Mucosa of rectum (tissue), 2 donors: ENCODE data around the gene HOXA9.

Experiments used
- H3K27ac ChIP-seq, 2 donors: one replicate each; pipeline ENCODE4 v1.7.0; 2013; ENCODE audit warnings: inconsistent platforms in 2 of 2, low read depth in 2 of 2, low read length in 2 of 2
- H3K27me3 ChIP-seq, 2 donors: one replicate each; pipeline ENCODE4 v1.7.0; 2013; ENCODE audit warnings: low read length in 2 of 2; ENCODE audit not compliant: control insufficient read depth in 2 of 2, insufficient read depth in 2 of 2
- H3K36me3 ChIP-seq, 2 donors: one replicate each; pipeline ENCODE4 v1.7.0; 2013; ENCODE audit warnings: low read length in 2 of 2; ENCODE audit not compliant: control insufficient read depth in 2 of 2, insufficient read depth in 2 of 2
- H3K4me1 ChIP-seq, 2 donors: one replicate each; pipeline ENCODE4 v1.7.0; 2013; ENCODE audit warnings: low read length in 2 of 2, mild to moderate bottlenecking in 1 of 2; ENCODE audit not compliant: control insufficient read depth in 2 of 2, insufficient read depth in 2 of 2
- H3K4me3 ChIP-seq, 2 donors: one replicate each; pipeline ENCODE4 v1.7.0; 2013; ENCODE audit warnings: low read length in 2 of 2
- H3K9ac ChIP-seq, 2 donors: one replicate each; pipeline ENCODE4 v1.7.0; 2013; ENCODE audit warnings: low read length in 2 of 2, low read depth in 1 of 2, mild to moderate bottlenecking in 1 of 2
- H3K9me3 ChIP-seq, 2 donors: one replicate each; pipeline ENCODE4 v1.7.0; 2013; ENCODE audit warnings: low read length in 2 of 2; ENCODE audit not compliant: control insufficient read depth in 2 of 2
- donor health status: healthy.
- donor health status: Normal muscosa, but diverticular disease.

The HOXA9 gene

GRCh38 chr7:27146491-27147198 lies 18.7 kb downstream of the HOXA9 start:
- peak overlapping the region; percentile 63 to 69 for H3K4me3 ChIP-seq
- peak overlapping the region; percentile 75 to 86 for H3K9ac ChIP-seq
- H3K9me3 ChIP-seq = no peaks in the 10 kb centered on the region
- peak overlapping the region; percentile 93 to 99 for H3K27ac ChIP-seq
- H3K27me3 ChIP-seq = peaks cover 0 to 6% of the 10 kb centered on the region in 2 donors
- peaks cover 5 to 9% of the 10 kb centered on the region in 2 donors for H3K36me3 ChIP-seq
- H3K4me1 ChIP-seq = peaks cover 42 to 64% of the 10 kb centered on the region in 2 donors

DNA sequence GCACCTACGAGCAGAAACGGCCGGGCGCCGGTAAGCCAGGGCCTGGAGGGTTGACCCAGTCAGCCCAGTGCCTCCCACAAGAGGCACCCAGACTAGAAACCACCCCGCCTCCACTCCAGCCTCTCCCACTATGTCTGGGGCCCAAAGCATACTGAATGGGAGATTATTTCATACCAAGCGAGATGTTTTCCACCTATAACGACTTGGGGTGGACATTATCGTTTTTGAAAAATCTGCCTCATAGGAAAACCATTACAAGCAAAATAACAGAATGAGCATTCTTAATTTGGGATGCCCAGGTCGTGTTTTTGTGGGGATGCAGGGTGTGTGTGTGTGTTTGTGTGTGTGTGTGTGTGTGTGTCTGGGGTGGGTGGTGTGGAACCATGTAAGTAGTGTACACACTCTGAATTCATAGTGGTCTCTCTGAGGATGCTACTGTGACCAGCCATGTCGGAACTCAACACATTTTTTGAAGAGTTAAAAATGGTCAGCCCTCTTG lies 19.4 kb downstream of the HOXA9 start:
- Histone ChIP-seq H3K4me1 (peaks cover 42 to 66% of the 10 kb centered on the region in 2 donors), H3K4me3 (peak overlapping the region; percentile 56 to 63), H3K27me3 (no peaks in the 10 kb centered on the region)

DNA sequence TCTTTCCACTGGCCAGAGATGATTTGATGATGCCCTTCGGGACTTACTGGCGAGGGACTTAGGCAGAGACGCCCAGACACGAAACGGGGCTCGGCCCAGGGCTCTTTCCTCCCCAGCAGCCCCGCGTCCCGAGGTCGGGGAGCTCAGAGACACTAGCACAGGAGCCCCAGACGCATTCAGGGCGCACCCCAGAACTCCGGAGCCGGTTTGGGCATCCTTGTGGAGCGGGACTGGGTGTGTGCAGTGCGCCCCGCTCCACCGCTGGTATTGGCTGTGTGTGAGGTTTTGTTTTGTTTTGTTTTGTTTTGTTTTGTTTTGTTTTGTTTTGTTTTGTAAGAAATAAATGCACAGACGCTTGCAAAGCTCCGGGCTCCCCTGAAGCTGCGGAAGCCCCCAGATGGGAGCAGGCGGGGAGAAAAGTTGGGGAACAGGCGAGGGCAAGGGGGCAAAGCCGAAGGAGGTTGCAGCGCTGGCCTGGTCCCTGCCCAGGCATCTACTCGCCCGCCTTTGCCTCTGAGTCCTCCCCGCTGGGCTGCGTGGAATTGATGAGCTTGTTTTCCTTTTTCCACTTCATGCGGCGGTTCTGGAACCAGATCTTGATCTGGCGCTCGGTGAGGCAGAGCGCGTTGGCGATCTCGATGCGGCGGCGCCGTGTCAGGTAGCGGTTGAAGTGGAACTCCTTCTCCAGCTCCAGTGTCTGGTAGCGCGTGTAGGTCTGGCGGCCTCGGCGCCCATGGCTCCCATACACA lies 20.0 kb downstream of the HOXA9 start:
- Histone ChIP-seq H3K9me3 (no peaks in the 10 kb centered on the region), H3K36me3 (peaks cover 5 to 9% of the 10 kb centered on the region in 2 donors), H3K4me3 (peak overlapping the region; percentile 56 to 63), H3K9ac (peak overlapping the region; percentile 47 to 86), H3K27ac (peak overlapping the region; percentile 93 to 99), H3K4me1 (peaks cover 37 to 71% of the 10 kb centered on the region in 2 donors), H3K27me3 (no peaks in the 10 kb centered on the region)

More for the DNA sequence above, 19.4 kb downstream of the HOXA9 start:
- no peaks in the 10 kb centered on the region for H3K9me3 ChIP-seq
- peaks cover 5 to 9% of the 10 kb centered on the region in 2 donors for H3K36me3 ChIP-seq
- peak overlapping the region; percentile 47 to 86 for H3K9ac ChIP-seq
- H3K27ac ChIP-seq = peak overlapping the region; percentile 93 to 99

DNA sequence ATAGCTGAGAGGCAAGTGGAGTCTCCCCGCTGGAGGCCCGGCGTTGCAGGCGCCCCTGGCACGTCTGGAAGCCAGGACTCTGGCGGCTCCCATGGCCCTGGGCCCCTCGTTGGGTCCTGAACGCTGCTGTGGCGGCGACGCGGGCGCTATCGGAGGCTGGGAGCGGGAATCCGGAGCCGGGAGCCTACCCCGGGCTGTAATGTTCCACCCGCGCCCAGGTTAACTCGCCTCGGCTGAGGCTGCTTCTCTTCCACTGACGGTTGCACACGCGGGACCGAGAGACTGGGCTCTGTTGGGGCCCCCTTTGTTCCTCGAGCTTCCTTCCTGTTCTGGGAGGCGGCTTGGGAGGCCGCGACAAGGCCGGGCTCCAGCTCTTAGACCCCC lies 20.6 kb downstream of the HOXA9 start:
- H3K9ac ChIP-seq = peak overlapping the region; percentile 17 to 86
- peak overlapping the region; percentile 44 to 56 for H3K4me3 ChIP-seq
- H3K4me1 ChIP-seq = peaks cover 36 to 71% of the 10 kb centered on the region in 2 donors
- peaks cover 5 to 9% of the 10 kb centered on the region in 2 donors for H3K36me3 ChIP-seq
- peak overlapping the region; percentile 93 to 99 for H3K27ac ChIP-seq
- H3K27me3 ChIP-seq = no peaks in the 10 kb centered on the region
- no peaks in the 10 kb centered on the region for H3K9me3 ChIP-seq

DNA sequence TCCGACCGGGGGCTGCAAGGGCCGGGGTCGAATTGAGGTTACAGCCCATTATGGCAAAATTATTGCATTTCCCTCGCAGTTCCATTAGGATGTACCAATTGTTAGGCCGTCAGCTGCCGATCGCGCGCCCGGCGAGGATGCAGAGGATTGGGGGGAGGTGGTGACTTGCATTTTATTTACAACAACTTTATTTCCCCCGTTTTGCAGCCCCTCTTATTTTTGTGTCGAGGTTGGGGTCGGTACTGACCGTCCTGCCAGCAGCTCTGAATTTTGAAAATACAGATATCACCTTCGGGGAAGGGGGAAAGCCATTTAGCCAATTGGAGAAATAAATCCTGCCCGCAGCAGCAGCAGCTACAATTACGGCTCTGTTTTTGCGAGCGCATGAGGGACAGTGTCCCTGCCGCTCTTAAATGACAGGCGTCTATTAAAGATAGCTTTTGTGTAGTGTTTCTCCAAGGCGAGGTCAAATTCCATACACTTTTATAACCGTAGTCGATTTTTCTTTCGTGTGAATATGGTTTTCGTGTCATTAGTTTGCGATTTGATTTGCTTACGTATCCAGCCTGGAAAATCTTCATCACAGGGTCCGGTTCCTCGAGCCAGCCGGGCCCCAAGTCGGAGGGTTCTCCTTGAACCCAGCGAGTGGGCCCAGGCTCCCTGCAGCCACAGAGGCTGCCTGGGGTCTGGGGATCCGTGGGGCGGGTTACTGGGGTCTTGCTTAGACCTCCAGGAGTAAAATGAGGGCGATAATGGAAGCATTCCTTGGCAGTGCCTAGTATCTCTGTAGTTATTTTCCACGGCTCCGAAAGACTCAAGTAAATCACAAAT lies 21.2 kb downstream of the HOXA9 start:
- Histone ChIP-seq H3K4me1 (peaks cover 36 to 68% of the 10 kb centered on the region in 2 donors), H3K9me3 (no peaks in the 10 kb centered on the region), H3K27ac (peak overlapping the region; percentile 93 to 99), H3K9ac (peak overlapping the region; percentile 52 to 86), H3K27me3 (no peaks in the 10 kb centered on the region), H3K4me3 (peak overlapping the region; percentile 56 to 79), H3K36me3 (peaks cover 5 to 9% of the 10 kb centered on the region in 2 donors)

DNA sequence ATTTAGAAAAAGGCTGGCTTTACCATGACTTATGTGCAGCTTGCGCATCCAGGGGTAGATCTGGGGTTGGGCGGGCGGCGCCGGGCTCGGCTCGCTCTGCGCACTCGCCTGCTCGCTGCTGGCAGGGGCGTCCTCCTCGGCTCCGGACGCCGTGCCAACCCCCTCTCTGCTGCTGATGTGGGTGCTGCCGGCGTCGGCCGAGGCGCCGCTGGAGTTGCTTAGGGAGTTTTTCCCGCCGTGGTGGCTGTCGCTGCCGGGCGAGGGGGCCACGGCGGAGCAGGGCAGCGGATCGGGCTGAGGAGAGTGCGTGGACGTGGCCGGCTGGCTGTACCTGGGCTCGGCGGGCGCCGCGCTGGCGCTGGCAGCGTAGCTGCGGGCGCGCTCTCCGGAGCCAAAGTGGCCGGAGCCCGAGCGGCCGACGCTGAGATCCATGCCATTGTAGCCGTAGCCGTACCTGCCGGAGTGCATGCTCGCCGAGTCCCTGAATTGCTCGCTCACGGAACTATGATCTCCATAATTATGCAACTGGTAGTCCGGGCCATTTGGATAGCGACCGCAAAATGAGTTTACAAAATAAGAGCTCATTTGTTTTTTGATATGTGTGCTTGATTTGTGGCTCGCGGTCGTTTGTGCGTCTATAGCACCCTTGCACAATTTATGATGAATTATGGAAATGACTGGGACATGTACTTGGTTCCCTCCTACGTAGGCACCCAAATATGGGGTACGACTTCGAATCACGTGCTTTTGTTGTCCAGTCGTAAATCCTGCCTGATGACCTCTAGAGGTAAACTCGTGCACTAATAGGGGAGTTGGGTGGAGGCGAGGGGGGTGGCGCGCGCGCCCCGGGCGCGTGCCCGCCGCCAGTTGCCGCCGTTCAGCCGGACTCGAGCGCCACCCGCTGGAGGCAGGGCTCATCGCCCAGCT lies 22.1 kb downstream of the HOXA9 start, which contains the start of gene HOXA5:
Gene HOXA5, minus strand, starts transcription at position 659 of the 927 bp plus-strand sequence. Its CDS starts 74 bp downstream, at position 585.
- Histone ChIP-seq H3K4me1 (peaks cover 31 to 60% of the 10 kb centered on the region in 2 donors), H3K27ac (peak within 1 kb of the TSS; percentile 93 to 99), H3K9ac (peak within 1 kb of the TSS; percentile 85 to 86), H3K9me3 (no peaks in the 10 kb centered on the region), H3K36me3 (peaks cover 5 to 9% of the 10 kb centered on the region in 2 donors), H3K27me3 (no peaks in the 10 kb centered on the region), H3K4me3 (peak within 1 kb of the TSS; percentile 78 to 79)

DNA sequence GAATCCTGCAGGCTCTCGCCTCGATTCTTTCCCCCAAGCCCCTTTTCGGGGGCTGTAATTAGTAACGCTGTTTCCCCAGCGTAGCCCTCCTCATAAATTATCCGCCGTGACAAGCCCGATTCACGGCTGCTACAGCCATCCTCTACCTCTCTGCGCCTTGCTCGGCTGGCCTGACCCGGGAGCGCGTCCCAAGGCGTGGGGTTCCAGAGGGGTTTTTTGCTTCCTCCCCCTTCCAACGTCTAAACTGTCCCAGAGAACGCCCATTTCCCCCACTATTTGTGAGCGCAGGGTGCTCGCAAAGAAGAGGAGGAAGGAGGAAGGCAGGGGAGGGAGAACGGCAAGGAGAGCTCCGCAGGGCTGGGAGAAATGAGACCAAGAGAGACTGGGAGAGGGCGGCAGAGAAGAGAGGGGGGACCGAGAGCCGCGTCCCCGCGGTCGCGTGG lies 22.7 kb downstream of the HOXA9 start:
- Histone ChIP-seq H3K4me3 (peak overlapping the region; percentile 78 to 79), H3K36me3 (peaks cover 5 to 9% of the 10 kb centered on the region in 2 donors), H3K4me1 (peaks cover 27 to 62% of the 10 kb centered on the region in 2 donors), H3K27ac (peak overlapping the region; percentile 93 to 99), H3K9ac (peak overlapping the region; percentile 85 to 86), H3K9me3 (no peaks in the 10 kb centered on the region), H3K27me3 (no peaks in the 10 kb centered on the region)

DNA sequence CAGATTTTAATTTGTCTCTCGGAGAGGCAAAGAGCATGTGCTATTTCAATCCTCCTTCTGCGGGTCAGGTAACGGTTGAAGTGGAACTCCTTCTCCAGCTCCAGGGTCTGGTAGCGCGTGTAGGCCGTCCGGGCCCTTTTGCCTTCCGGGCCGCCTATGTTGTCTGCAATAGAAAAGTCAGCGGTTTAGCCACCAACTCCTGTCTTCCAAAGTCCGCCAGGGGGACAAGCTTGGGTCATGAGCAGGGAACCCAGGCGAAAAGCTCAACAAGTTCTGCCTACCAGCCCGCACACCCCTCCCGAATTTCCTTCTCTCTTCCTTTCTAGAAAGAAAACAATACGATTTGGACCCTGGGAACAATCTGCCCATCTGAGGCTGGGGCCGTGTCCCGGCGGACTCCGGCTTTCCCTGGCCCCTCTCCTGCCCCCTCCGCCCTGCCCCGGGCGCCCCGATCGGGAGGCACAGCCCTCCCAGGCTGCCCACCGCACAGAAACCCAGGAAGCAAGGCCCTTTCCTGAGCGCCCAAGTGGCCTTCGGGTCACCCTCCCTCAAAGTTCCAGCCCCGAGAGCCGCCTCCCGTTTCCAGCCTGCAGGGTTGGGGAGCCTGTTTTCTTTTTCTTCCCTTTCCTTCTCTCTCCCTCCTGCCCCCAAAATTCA lies 23.3 kb downstream of the HOXA9 start:
- Histone ChIP-seq H3K27me3 (no peaks in the 10 kb centered on the region), H3K36me3 (peaks cover 5 to 9% of the 10 kb centered on the region in 2 donors), H3K4me1 (peaks cover 24 to 62% of the 10 kb centered on the region in 2 donors), H3K27ac (peak overlapping the region; percentile 93 to 99), H3K9ac (peak overlapping the region; percentile 85 to 86), H3K4me3 (peak overlapping the region; percentile 78 to 79), H3K9me3 (no peaks in the 10 kb centered on the region)
